Glutamatergic neuron (in vitro differentiated cells): Measurements from ENCODE around the gene CIITA. TPM values are rescaled to one million over a fixed set of nuclear protein-coding genes. Genes with fewer than 3 reads are reported as not detected.

Experiments
- DNase-seq: peaks from one replicate; pipeline ENCODE4 v3.0.0; 2022
- H3K27ac Mint-ChIP-seq: one replicate; pipeline ENCODE4 v1.8.0; 2020; ENCODE audit warnings: mild to moderate bottlenecking, mixed read lengths, inconsistent platforms; ENCODE audit not compliant: unreplicated experiment
- H3K27me3 Mint-ChIP-seq: one replicate; pipeline ENCODE4 v1.8.0; 2020; ENCODE audit warnings: mild to moderate bottlenecking, moderate library complexity, mixed read lengths, inconsistent platforms; ENCODE audit not compliant: unreplicated experiment
- H3K36me3 Mint-ChIP-seq: one replicate; pipeline ENCODE4 v1.8.0; 2020; ENCODE audit warnings: mild to moderate bottlenecking, mixed read lengths, inconsistent platforms; ENCODE audit not compliant: unreplicated experiment
- H3K4me1 Mint-ChIP-seq: one replicate; pipeline ENCODE4 v1.8.0; 2020; ENCODE audit warnings: mild to moderate bottlenecking, low read depth, mixed read lengths, inconsistent platforms; ENCODE audit not compliant: unreplicated experiment
- H3K4me3 Mint-ChIP-seq: one replicate; pipeline ENCODE4 v1.8.0; 2020; ENCODE audit warnings: mild to moderate bottlenecking, mixed read lengths, inconsistent platforms; ENCODE audit not compliant: unreplicated experiment
- H3K9me3 Mint-ChIP-seq: one replicate; pipeline ENCODE4 v1.8.0; 2020; ENCODE audit warnings: mild to moderate bottlenecking, moderate library complexity, mixed read lengths, inconsistent platforms; ENCODE audit not compliant: unreplicated experiment
- CTCF ChIP-seq: fragments of 200-600 bp; sonication (generic); IDR thresholded peaks from one replicate; pipeline ENCODE4 v1.5.0; 2021; ENCODE audit not compliant: partially characterized antibody, unreplicated experiment
- total RNA-seq: library from RNA; stranded (reverse); fragmentation: NEBNext Ultra II Directional; extraction: Animal tissue kit (Norgen Biotek cat#: 25700); gene quantifications from one replicate; pipeline ENCODE4 v1.2.1, GENCODE V29; 2021; ENCODE audit not compliant: unreplicated experiment

CIITA gene
- total RNA-seq, 1 donor from 2014 or later = 0.69 TPM

GRCh38 chr16:10895053-10895946 lies 18.3 kb downstream of the CIITA start:
- H3K27ac Mint-ChIP-seq = no peak overlapping the region
- no peak overlapping the region for H3K4me3 Mint-ChIP-seq
- no peak for DNase-seq
- peaks cover 6% of the 10 kb centered on the region for H3K27me3 Mint-ChIP-seq
- TF ChIP-seq CTCF = no peak
- no peaks in the 10 kb centered on the region for H3K36me3 Mint-ChIP-seq
- H3K4me1 Mint-ChIP-seq = no peaks in the 10 kb centered on the region
- H3K9me3 Mint-ChIP-seq = peaks cover 3% of the 10 kb centered on the region

- H3K27me3 Mint-ChIP-seq = peaks cover 6% of the 10 kb centered on the region
- DNase-seq = no peak
- no peaks in the 10 kb centered on the region for H3K36me3 Mint-ChIP-seq
- no peak overlapping the region for H3K4me3 Mint-ChIP-seq
- peaks cover 3% of the 10 kb centered on the region for H3K9me3 Mint-ChIP-seq
- no peak overlapping the region for H3K27ac Mint-ChIP-seq
- H3K4me1 Mint-ChIP-seq = no peaks in the 10 kb centered on the region
- no peak for TF ChIP-seq CTCF
Observed at GRCh38 chr16:10896165-10896564, 19.2 kb downstream of the CIITA start.

GRCh38 chr16:10896723-10897122 lies 19.7 kb downstream of the CIITA start:
- Mint-ChIP-seq H3K36me3 (no peaks in the 10 kb centered on the region), H3K4me1 (no peaks in the 10 kb centered on the region), H3K9me3 (peaks cover 3% of the 10 kb centered on the region), H3K27me3 (peaks cover 6% of the 10 kb centered on the region), H3K27ac (no peak overlapping the region), H3K4me3 (no peak overlapping the region)
- no peak for DNase-seq
- TF ChIP-seq CTCF = no peak

- H3K36me3 Mint-ChIP-seq = no peaks in the 10 kb centered on the region
- no peak overlapping the region for H3K4me3 Mint-ChIP-seq
- H3K27me3 Mint-ChIP-seq = peaks cover 6% of the 10 kb centered on the region
- H3K27ac Mint-ChIP-seq = no peak overlapping the region
- no peak for DNase-seq
- TF ChIP-seq CTCF = no peak
- H3K4me1 Mint-ChIP-seq = no peaks in the 10 kb centered on the region
- H3K9me3 Mint-ChIP-seq = peaks cover 3% of the 10 kb centered on the region
Observed at GRCh38 chr16:10897134-10897533, 20.1 kb downstream of the CIITA start.

GRCh38 chr16:10902999-10903398 lies 26.0 kb downstream of the CIITA start:
- DNase-seq = no peak
- Mint-ChIP-seq H3K27me3 (peaks cover 5% of the 10 kb centered on the region), H3K27ac (no peak overlapping the region), H3K36me3 (peaks cover 6% of the 10 kb centered on the region), H3K9me3 (peaks cover 5% of the 10 kb centered on the region), H3K4me1 (no peaks in the 10 kb centered on the region), H3K4me3 (no peak overlapping the region)
- no peak for TF ChIP-seq CTCF
